Testis (tissue), 3 donors: Measurements from ENCODE around the gene OR2A42. TPM values are rescaled to one million over a fixed set of nuclear protein-coding genes. Genes with fewer than 3 reads are reported as not detected.
"Not testable (repeated sequence)": the region's sequence is repeated elsewhere in the genome, so short reads cannot be mapped to it uniquely, and the experiment has no call there.

ENCODE experiments used
- DNase-seq: peaks from one replicate; pipeline ENCODE4 v3.0.0-alpha.2; 2019
- H3K27ac ChIP-seq, 2 donors: fragments of 200-600 bp; sonication (generic); one replicate each; pipeline ENCODE4 v1.5.1; 2019
- H3K27me3 ChIP-seq: fragments of 200-600 bp; sonication (generic); one replicate; pipeline ENCODE4 v1.5.1; 2019
- H3K36me3 ChIP-seq: fragments of 200-600 bp; sonication (generic); one replicate; pipeline ENCODE4 v1.5.1; 2017; ENCODE audit warnings: low read depth; ENCODE audit errors: missing control alignments
- H3K4me1 ChIP-seq: fragments of 200-600 bp; sonication (generic); one replicate; pipeline ENCODE4 v1.5.1; 2019
- H3K4me3 ChIP-seq, 2 donors: fragments of 200-600 bp; sonication (generic); one replicate each; pipeline ENCODE4 v1.5.1; 2017 to 2019
- H3K9me3 ChIP-seq: fragments of 200-600 bp; sonication (generic); one replicate; pipeline ENCODE4 v1.5.1; 2017
- WGBS, 2 donors: methylation state at CpG; one replicate each; pipeline ENCODE4 v1.1.5; 2018; 5-methylcytosine and 5-hydroxymethylcytosine counted together
- intact Hi-C: fragments of 100-400 bp; cut with DNase I; formaldehyde crosslinking; loops from one replicate; pipeline ENCODE4 v1.15.1; 2023; ENCODE audit warnings: low total_unique reads
- polyA plus RNA-seq: library from polyadenylated mRNA; stranded (reverse); fragments of 350-450 nt; fragmentation: Illumina TruSeq; extraction: RNeasy Lipid Tissue Mini Kit (QIAGEN cat#74804); gene quantifications from one replicate; pipeline ENCODE4 v1.2.3, GENCODE V29; 2014; ENCODE audit warnings: low read depth, low replicate concordance; ENCODE audit not compliant: insufficient read depth
- total RNA-seq, 2 donors: library from RNA; depleted of rRNA; stranded (reverse); fragments of >200 nt; gene quantifications; one replicate each; pipeline ENCODE4 v1.2.3, GENCODE V29; 2016

The OR2A42 gene
- total and polyA plus RNA-seq, 3 donors from 2014 or later, result not detected

GRCh38 chr7:144226866-144227265 lies 12.5 kb downstream of the OR2A42 start:
- H3K4me1 ChIP-seq, intact Hi-C loops, H3K4me3 ChIP-seq, H3K27me3 ChIP-seq, H3K36me3 ChIP-seq, H3K27ac ChIP-seq, H3K9me3 ChIP-seq, DNase-seq: not testable (repeated sequence)
- 65 to 70% methylated on average over 3 of the region's 4 CpGs for WGBS, 2 donors

- H3K36me3 ChIP-seq, H3K4me3 ChIP-seq, H3K27me3 ChIP-seq, H3K4me1 ChIP-seq, DNase-seq, H3K9me3 ChIP-seq, intact Hi-C loops, H3K27ac ChIP-seq: not testable (repeated sequence)
These were observed 15.7 kb downstream of the OR2A42 start for GRCh38 chr7:144223675-144224074.

GRCh38 chr7:144220531-144220930 lies 18.9 kb downstream of the OR2A42 start:
- H3K27me3 ChIP-seq, H3K9me3 ChIP-seq, H3K36me3 ChIP-seq, H3K27ac ChIP-seq, DNase-seq, H3K4me1 ChIP-seq, H3K4me3 ChIP-seq, intact Hi-C loops: not testable (repeated sequence)

- H3K27ac ChIP-seq, H3K27me3 ChIP-seq, H3K4me1 ChIP-seq, H3K9me3 ChIP-seq, intact Hi-C loops, H3K36me3 ChIP-seq, H3K4me3 ChIP-seq, DNase-seq: not testable (repeated sequence)
- 88% methylated on average over 1 of the region's 4 CpGs; no CpG with 5 or more reads in 1 of the 2 donors for WGBS, 2 donors
These were observed 20.3 kb downstream of the OR2A42 start for GRCh38 chr7:144219149-144219548.

GRCh38 chr7:144218581-144218980 lies 20.8 kb downstream of the OR2A42 start:
- H3K27ac ChIP-seq, H3K9me3 ChIP-seq, H3K36me3 ChIP-seq, H3K27me3 ChIP-seq, H3K4me3 ChIP-seq, DNase-seq, intact Hi-C loops, H3K4me1 ChIP-seq: not testable (repeated sequence)
- WGBS, 2 donors, result 100% methylated on average over 1 of the region's 1 CpG

- not testable (repeated sequence) for H3K27me3 ChIP-seq, H3K36me3 ChIP-seq
These were observed 22.2 kb downstream of the OR2A42 start for GRCh38 chr7:144217200-144217599.

GRCh38 chr7:144205306-144205705 lies 34.1 kb downstream of the OR2A42 start:
- H3K4me1 ChIP-seq, intact Hi-C loops: not testable (repeated sequence)
- no CpG with 5 or more reads among the region's 5 CpGs for WGBS, 2 donors

More at GRCh38 chr7:144217200-144217599, 22.2 kb downstream of the OR2A42 start:
- H3K4me3 ChIP-seq, intact Hi-C loops, H3K4me1 ChIP-seq, DNase-seq, H3K9me3 ChIP-seq, H3K27ac ChIP-seq: not testable (repeated sequence)

GRCh38 chr7:144203086-144203485 lies 36.3 kb downstream of the OR2A42 start:
- DNase-seq, H3K9me3 ChIP-seq, intact Hi-C loops, H3K36me3 ChIP-seq, H3K27ac ChIP-seq, H3K4me3 ChIP-seq, H3K27me3 ChIP-seq, H3K4me1 ChIP-seq: not testable (repeated sequence)
- no CpG with 5 or more reads among the region's 3 CpGs for WGBS, 2 donors

More at GRCh38 chr7:144205306-144205705, 34.1 kb downstream of the OR2A42 start:
- H3K36me3 ChIP-seq, H3K9me3 ChIP-seq, H3K27ac ChIP-seq, H3K4me3 ChIP-seq, H3K27me3 ChIP-seq, DNase-seq: not testable (repeated sequence)

- intact Hi-C loops, H3K4me1 ChIP-seq, H3K36me3 ChIP-seq, H3K4me3 ChIP-seq, DNase-seq, H3K27me3 ChIP-seq, H3K9me3 ChIP-seq, H3K27ac ChIP-seq: not testable (repeated sequence)
- no CpG with 5 or more reads among the region's 1 CpG for WGBS, 2 donors
These were observed 37.4 kb downstream of the OR2A42 start for GRCh38 chr7:144201978-144202377.

- H3K27ac ChIP-seq, H3K27me3 ChIP-seq, H3K4me3 ChIP-seq, H3K9me3 ChIP-seq, H3K4me1 ChIP-seq, intact Hi-C loops, DNase-seq, H3K36me3 ChIP-seq: not testable (repeated sequence)
- WGBS, 2 donors, result 54 to 76% methylated on average over 3 of the region's 4 CpGs
These were observed 40.5 kb downstream of the OR2A42 start for GRCh38 chr7:144198934-144199333.

- H3K4me3 ChIP-seq, DNase-seq, H3K36me3 ChIP-seq, H3K9me3 ChIP-seq, intact Hi-C loops, H3K4me1 ChIP-seq, H3K27ac ChIP-seq, H3K27me3 ChIP-seq: not testable (repeated sequence)
- WGBS, 2 donors, result 3% methylated on average over 7 of the region's 51 CpGs; no CpG with 5 or more reads in 1 of the 2 donors
These were observed 44.1 kb downstream of the OR2A42 start, which contains the start of gene ARHGEF35 for GRCh38 chr7:144195212-144195872. Gene ARHGEF35 (minus strand): TSS chr7:144195833. CDS start chr7:144188383, 7,450 bp downstream.

- H3K36me3 ChIP-seq, H3K4me1 ChIP-seq, H3K9me3 ChIP-seq, H3K27ac ChIP-seq, H3K4me3 ChIP-seq, DNase-seq, H3K27me3 ChIP-seq, intact Hi-C loops: not testable (repeated sequence)
- no CpG with 5 or more reads among the region's 6 CpGs for WGBS, 2 donors
These were observed 45.0 kb downstream of the OR2A42 start for GRCh38 chr7:144194453-144194852.
